Renal cortical epithelial cell (primary cell): Measurements from ENCODE around the gene TSEN2. TPM values are rescaled to one million over a fixed set of nuclear protein-coding genes. Genes with fewer than 3 reads are reported as not detected.
"Not testable (repeated sequence)": the region's sequence is repeated elsewhere in the genome, so short reads cannot be mapped to it uniquely, and the experiment has no call there.

Source experiments
- DNase-seq: peaks from one replicate; pipeline ENCODE4 v3.0.0-alpha.2; 2011; ENCODE audit warnings: low read depth
- total RNA-seq: library from RNA; depleted of rRNA; stranded (reverse); fragments of >200 nt; gene quantifications from 2 replicates; pipeline ENCODE4 v1.2.3, GENCODE V29; 2014

TSEN2 gene
- total RNA-seq, 1 donor from 2014 or later: 18.4 TPM

- DNase-seq: no peak
Observed at GRCh38 chr3:12452361-12453330, 31.6 kb upstream of the TSEN2 start.

GRCh38 chr3:12454076-12454815 lies 30.0 kb upstream of the TSEN2 start:
- DNase-seq: no peak

- no peak for DNase-seq
Observed at GRCh38 chr3:12454816-12455121, 29.5 kb upstream of the TSEN2 start.

GRCh38 chr3:12455740-12456139 lies 28.5 kb upstream of the TSEN2 start:
- no peak for DNase-seq

GRCh38 chr3:12456441-12456840 lies 27.8 kb upstream of the TSEN2 start:
- DNase-seq: no peak

- DNase-seq: not testable (repeated sequence)
Observed at GRCh38 chr3:12457380-12457779, 26.9 kb upstream of the TSEN2 start.

- no peak for DNase-seq
Observed at GRCh38 chr3:12458901-12459300, 25.4 kb upstream of the TSEN2 start.

- DNase-seq: no peak
Observed at GRCh38 chr3:12460127-12460526, 24.2 kb upstream of the TSEN2 start.

- no peak for DNase-seq
Observed at GRCh38 chr3:12461097-12461649, 23.1 kb upstream of the TSEN2 start.

GRCh38 chr3:12462159-12462947 lies 21.9 kb upstream of the TSEN2 start:
- no peak for DNase-seq

- no peak for DNase-seq
Observed at GRCh38 chr3:12463686-12464085, 20.6 kb upstream of the TSEN2 start.

- DNase-seq: no peak
Observed at GRCh38 chr3:12464181-12464580, 20.1 kb upstream of the TSEN2 start.

- DNase-seq: peak; percentile 80
Observed at GRCh38 chr3:12465151-12465835, 19.0 kb upstream of the TSEN2 start.

- DNase-seq: peak; percentile 61
Observed at GRCh38 chr3:12465836-12466225, 18.4 kb upstream of the TSEN2 start.

- DNase-seq: peak; percentile 23
Observed at GRCh38 chr3:12467746-12468145, 16.5 kb upstream of the TSEN2 start.

- DNase-seq: no peak
Observed at GRCh38 chr3:12468276-12468675, 16.0 kb upstream of the TSEN2 start.

GRCh38 chr3:12468757-12469156 lies 15.5 kb upstream of the TSEN2 start:
- no peak for DNase-seq

GRCh38 chr3:12469222-12469621 lies 15.1 kb upstream of the TSEN2 start:
- not testable (repeated sequence) for DNase-seq

- DNase-seq: peak; percentile 89
Observed at GRCh38 chr3:12470111-12470510, 14.2 kb upstream of the TSEN2 start.

- DNase-seq: no peak
Observed at GRCh38 chr3:12470680-12471079, 13.6 kb upstream of the TSEN2 start.

- DNase-seq: peak; percentile 85
Observed at GRCh38 chr3:12471241-12471640, 13.0 kb upstream of the TSEN2 start.
